SK-N-SH treated with all-trans-retinoic acid at 6 μM for 48 hours (cell line): Measurements from ENCODE around the gene TMEM144.

ENCODE experiments used
- ATAC-seq: fragments of 200-7000 bp; cut with Tn5 transposase; 3 replicates; pipeline ENCODE4 v1.9.1; 2020; ENCODE audit warnings: mild to moderate bottlenecking, moderate library complexity
- ARNTL ChIP-seq: fragments of 450-650 bp; formaldehyde crosslinking; IDR thresholded peaks from 2 replicates; pipeline ENCODE4 v1.5.0; 2020; ENCODE audit warnings: low read depth, mild to moderate bottlenecking, moderate library complexity, borderline replicate concordance
- BACH2 ChIP-seq: fragments of 250-450 bp; sonication (Bioruptor Pico); IDR thresholded peaks from 2 replicates; pipeline ENCODE4 v1.9.0; 2021; ENCODE audit warnings: mild to moderate bottlenecking, borderline replicate concordance
- CSDC2 ChIP-seq: fragments of 250-450 bp; sonication (Bioruptor Pico); IDR thresholded peaks from 2 replicates; pipeline ENCODE4 v1.5.0; 2020; ENCODE audit warnings: mild to moderate bottlenecking, moderate library complexity
- CSRNP3 ChIP-seq: fragments of 250-450 bp; sonication (Bioruptor Pico); IDR thresholded peaks from 2 replicates; pipeline ENCODE4 v1.5.1; 2021; ENCODE audit warnings: mild to moderate bottlenecking, moderate library complexity
- ESRRG ChIP-seq: fragments of 250-450 bp; sonication (Bioruptor Pico); IDR thresholded peaks from 2 replicates; pipeline ENCODE4 v1.6.1; 2021; ENCODE audit warnings: mild to moderate bottlenecking
- GLIS3 ChIP-seq: fragments of 250-450 bp; sonication (Bioruptor Pico); IDR thresholded peaks from 2 replicates; pipeline ENCODE4 v1.5.0; 2020; ENCODE audit warnings: mild to moderate bottlenecking, moderate library complexity
- ISL1 ChIP-seq: fragments of 250-450 bp; sonication (Bioruptor Pico); IDR thresholded peaks from 2 replicates; pipeline ENCODE4 v2.1.2; 2022; ENCODE audit warnings: mild to moderate bottlenecking, moderate library complexity
- SNAI2 ChIP-seq: fragments of 250-450 bp; sonication (Bioruptor Pico); IDR thresholded peaks from 2 replicates; pipeline ENCODE4 v1.5.0; 2020; ENCODE audit warnings: mild to moderate bottlenecking, moderate library complexity
- TCF4 ChIP-seq: fragments of 250-450 bp; sonication (Bioruptor Pico); IDR thresholded peaks from 2 replicates; pipeline ENCODE4 v1.8.0; 2021; ENCODE audit warnings: mild to moderate bottlenecking, moderate library complexity, borderline replicate concordance
- TSHZ2 ChIP-seq: fragments of 250-450 bp; sonication (Bioruptor Pico); IDR thresholded peaks from 2 replicates; pipeline ENCODE4 v1.5.0; 2020; ENCODE audit warnings: mild to moderate bottlenecking, moderate library complexity
- ZC3H10 ChIP-seq: fragments of 250-450 bp; sonication (Bioruptor Pico); IDR thresholded peaks from 2 replicates; pipeline ENCODE4 v1.5.1; 2021; ENCODE audit warnings: mild to moderate bottlenecking, moderate library complexity
- ZFP3 ChIP-seq: fragments of 250-450 bp; sonication (Bioruptor Pico); IDR thresholded peaks from 2 replicates; pipeline ENCODE4 v1.5.0; 2020; ENCODE audit warnings: mild to moderate bottlenecking, moderate library complexity
- ZFP30 ChIP-seq: fragments of 450-650 bp; formaldehyde crosslinking; IDR thresholded peaks from 2 replicates; pipeline ENCODE4 v1.5.0; 2022; ENCODE audit warnings: mild to moderate bottlenecking, moderate library complexity
- ZNF565 ChIP-seq: fragments of 450-650 bp; formaldehyde crosslinking; conservative IDR thresholded peaks from 2 replicates; pipeline ENCODE4 v1.5.0; 2020; ENCODE audit warnings: low read depth, mild to moderate bottlenecking, moderate library complexity
- ZNF8 ChIP-seq: fragments of 450-650 bp; formaldehyde crosslinking; IDR thresholded peaks from 2 replicates; pipeline ENCODE4 v1.5.0; 2020; ENCODE audit warnings: mild to moderate bottlenecking, moderate library complexity
- TF ChIP-seq, protein P1 (sequence below): fragments of 250-450 bp; sonication (Bioruptor Pico); IDR thresholded peaks from 2 replicates; pipeline ENCODE4 v1.8.0; 2020; ENCODE audit warnings: mild to moderate bottlenecking, moderate library complexity, borderline replicate concordance
- TF ChIP-seq, protein P2 (sequence below): fragments of 250-450 bp; sonication (Bioruptor Pico); IDR thresholded peaks from 2 replicates; pipeline ENCODE4 v1.8.0; 2021; ENCODE audit warnings: low read depth, mild to moderate bottlenecking, moderate library complexity, borderline replicate concordance

Gene TMEM144

GRCh38 chr4:158195297-158195696, 15.0 kb upstream of the TMEM144 start (continued):
- TF ChIP-seq CSRNP3 (CRISPR knock-in tag) (no peak), ZNF8 (CRISPR knock-in tag) (no peak), ZNF565 (CRISPR knock-in tag) (no peak), ARNTL (CRISPR knock-in tag) (no peak), ZC3H10 (CRISPR knock-in tag) (no peak), BACH2 (no peak), ESRRG (CRISPR knock-in tag) (no peak)
- TF ChIP-seq, all 23 proteins: peak for 0

GRCh38 chr4:158197194-158197776, 13.0 kb upstream of the TMEM144 start:
- no peak for ATAC-seq
- no peak for TF ChIP-seq TSHZ2 (CRISPR knock-in tag)
- TF ChIP-seq ZNF565 (CRISPR knock-in tag) = no peak
- TF ChIP-seq ISL1 = no peak
- no peak for TF ChIP-seq ZNF8 (CRISPR knock-in tag)

- no peak for TF ChIP-seq ZFP3 (CRISPR knock-in tag)
- no peak for TF ChIP-seq TCF4 (CRISPR knock-in tag)
- no peak for TF ChIP-seq TSHZ2 (CRISPR knock-in tag)
- no peak for TF ChIP-seq ZFP30 (CRISPR knock-in tag)
- no peak for TF ChIP-seq CSDC2 (CRISPR knock-in tag)
- TF ChIP-seq ZC3H10 (CRISPR knock-in tag) = no peak
- no peak for TF ChIP-seq SNAI2 (CRISPR knock-in tag)
- TF ChIP-seq, protein P1, sequence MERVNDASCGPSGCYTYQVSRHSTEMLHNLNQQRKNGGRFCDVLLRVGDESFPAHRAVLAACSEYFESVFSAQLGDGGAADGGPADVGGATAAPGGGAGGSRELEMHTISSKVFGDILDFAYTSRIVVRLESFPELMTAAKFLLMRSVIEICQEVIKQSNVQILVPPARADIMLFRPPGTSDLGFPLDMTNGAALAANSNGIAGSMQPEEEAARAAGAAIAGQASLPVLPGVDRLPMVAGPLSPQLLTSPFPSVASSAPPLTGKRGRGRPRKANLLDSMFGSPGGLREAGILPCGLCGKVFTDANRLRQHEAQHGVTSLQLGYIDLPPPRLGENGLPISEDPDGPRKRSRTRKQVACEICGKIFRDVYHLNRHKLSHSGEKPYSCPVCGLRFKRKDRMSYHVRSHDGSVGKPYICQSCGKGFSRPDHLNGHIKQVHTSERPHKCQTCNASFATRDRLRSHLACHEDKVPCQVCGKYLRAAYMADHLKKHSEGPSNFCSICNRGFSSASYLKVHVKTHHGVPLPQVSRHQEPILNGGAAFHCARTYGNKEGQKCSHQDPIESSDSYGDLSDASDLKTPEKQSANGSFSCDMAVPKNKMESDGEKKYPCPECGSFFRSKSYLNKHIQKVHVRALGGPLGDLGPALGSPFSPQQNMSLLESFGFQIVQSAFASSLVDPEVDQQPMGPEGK (CRISPR knock-in tag) = no peak
- no peak for TF ChIP-seq GLIS3
- ATAC-seq = no peak
Observed at GRCh38 chr4:158200214-158200613, 10.1 kb upstream of the TMEM144 start.

DNA sequence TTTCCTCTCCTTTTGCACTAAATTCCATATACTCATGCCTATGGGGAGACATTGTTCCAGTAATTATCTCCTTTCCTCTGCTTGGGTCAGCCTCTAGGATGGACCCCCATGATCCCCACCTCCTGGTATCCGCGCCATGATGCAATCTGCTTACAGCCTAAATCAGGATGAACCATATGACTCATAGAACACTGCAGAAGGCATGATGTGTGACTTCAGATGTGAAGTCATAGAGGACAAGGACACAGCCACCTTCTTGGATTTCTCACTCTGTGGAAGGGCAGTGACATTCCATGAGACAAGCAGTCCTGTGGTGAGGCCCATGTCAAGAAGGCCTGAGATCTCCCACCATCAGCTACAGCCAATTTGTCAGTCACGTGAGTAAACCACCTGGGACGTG, 9.0 kb upstream of the TMEM144 start:
- TF ChIP-seq ZNF565 (CRISPR knock-in tag) (no peak), GLIS3 (no peak)
- TF ChIP-seq, protein P2, sequence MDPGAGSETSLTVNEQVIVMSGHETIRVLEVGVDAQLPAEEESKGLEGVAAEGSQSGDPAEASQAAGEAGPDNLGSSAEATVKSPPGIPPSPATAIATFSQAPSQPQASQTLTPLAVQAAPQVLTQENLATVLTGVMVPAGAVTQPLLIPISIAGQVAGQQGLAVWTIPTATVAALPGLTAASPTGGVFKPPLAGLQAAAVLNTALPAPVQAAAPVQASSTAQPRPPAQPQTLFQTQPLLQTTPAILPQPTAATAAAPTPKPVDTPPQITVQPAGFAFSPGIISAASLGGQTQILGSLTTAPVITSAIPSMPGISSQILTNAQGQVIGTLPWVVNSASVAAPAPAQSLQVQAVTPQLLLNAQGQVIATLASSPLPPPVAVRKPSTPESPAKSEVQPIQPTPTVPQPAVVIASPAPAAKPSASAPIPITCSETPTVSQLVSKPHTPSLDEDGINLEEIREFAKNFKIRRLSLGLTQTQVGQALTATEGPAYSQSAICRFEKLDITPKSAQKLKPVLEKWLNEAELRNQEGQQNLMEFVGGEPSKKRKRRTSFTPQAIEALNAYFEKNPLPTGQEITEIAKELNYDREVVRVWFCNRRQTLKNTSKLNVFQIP (CRISPR knock-in tag) = no peak
- no peak for ATAC-seq
